NT2/D1 (cell line): Measurements from ENCODE around the gene GOPC.

Experiments
- SUZ12 ChIP-seq: IDR thresholded peaks from 2 replicates; pipeline ENCODE4 v1.6.1; 2011; ENCODE audit not compliant: insufficient read length, insufficient read depth; ENCODE audit errors: extremely low read depth
- YY1 ChIP-seq: IDR thresholded peaks from 2 replicates; pipeline ENCODE4 v1.6.1; 2011; ENCODE audit not compliant: insufficient read length, insufficient read depth

DNA sequence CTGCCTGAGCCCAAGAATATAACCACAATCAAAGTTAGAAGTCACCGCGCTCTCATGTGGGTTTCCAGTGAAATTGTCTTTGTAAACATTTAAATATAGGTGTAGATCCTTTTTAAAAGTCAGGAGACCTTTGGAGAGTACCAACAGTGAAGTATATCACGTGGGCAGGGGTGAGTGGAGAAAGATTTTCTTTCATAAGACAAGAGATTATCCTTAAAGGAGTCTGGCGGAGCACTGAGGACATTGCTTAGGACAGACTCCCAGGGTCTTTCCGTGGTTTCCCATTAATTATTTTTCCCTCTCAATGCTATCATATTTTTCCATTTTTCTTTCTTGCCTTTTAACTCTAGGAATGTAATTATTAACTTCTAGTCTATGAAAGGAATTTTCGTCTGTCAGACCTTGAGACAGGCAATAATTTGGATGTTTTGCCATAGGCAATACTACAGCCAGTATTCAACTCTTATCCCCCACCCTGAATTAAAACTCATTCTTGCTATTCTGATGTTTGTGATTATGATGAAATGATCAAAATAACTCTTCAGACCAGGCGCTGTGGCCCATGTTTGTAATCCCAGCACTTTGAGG is 88.4 kb downstream of the GOPC start:
- TF ChIP-seq SUZ12: no peak
- TF ChIP-seq YY1: no peak
